ENCODE measurements around the gene ZNF407.

The ZNF407 gene

GRCh38 chr18:74582642-74583041, 15.0 kb upstream of the ZNF407 start:
- Histone ChIP-seq H3K9ac (no peak overlapping the region), H3K27me3 (ENCODE audit: control insufficient read depth, insufficient read depth, low read length) (no peaks in the 10 kb centered on the region), H3K27ac (no peak overlapping the region), H3K36me3 (ENCODE audit: control insufficient read depth, insufficient read depth, low read length) (no peaks in the 10 kb centered on the region), H3K9me3 (ENCODE audit: control insufficient read depth, low read length) (no peaks in the 10 kb centered on the region), H3K4me2 (ENCODE audit: low read length) (no peak overlapping the region), H3K4me1 (no peaks in the 10 kb centered on the region), H3K79me2 (no peaks in the 10 kb centered on the region), H2AFZ (no peak overlapping the region), H3K4me3 (ENCODE audit: low read depth, low read length) (no peak overlapping the region)
- TF ChIP-seq CTCF (IDR thresholded peaks at IDR 0.05), result no peak

GRCh38 chr18:74587441-74587840, 10.2 kb upstream of the ZNF407 start:
- H3K36me3 ChIP-seq (ENCODE audit: control insufficient read depth, insufficient read depth, low read length), result no peaks in the 10 kb centered on the region
- H3K4me2 ChIP-seq (ENCODE audit: low read length), result no peak overlapping the region
- H2AFZ ChIP-seq, result no peak overlapping the region
- H3K9me3 ChIP-seq (ENCODE audit: control insufficient read depth, low read length), result no peaks in the 10 kb centered on the region
- no peak overlapping the region for H3K27ac ChIP-seq
- H3K9ac ChIP-seq, result no peak overlapping the region
- no peak for TF ChIP-seq CTCF (IDR thresholded peaks at IDR 0.05)
- H3K79me2 ChIP-seq, result no peaks in the 10 kb centered on the region
- H3K27me3 ChIP-seq (ENCODE audit: control insufficient read depth, insufficient read depth, low read length), result no peaks in the 10 kb centered on the region
- H3K4me1 ChIP-seq, result peaks cover 2% of the 10 kb centered on the region
- no peak overlapping the region for H3K4me3 ChIP-seq (ENCODE audit: low read depth, low read length)

GRCh38 chr18:74589021-74589420, 8.6 kb upstream of the ZNF407 start:
- TF ChIP-seq CTCF (IDR thresholded peaks at IDR 0.05), result no peak
- no peak overlapping the region for H3K4me3 ChIP-seq (ENCODE audit: low read depth, low read length)
- H3K79me2 ChIP-seq, result no peaks in the 10 kb centered on the region
- H3K27me3 ChIP-seq (ENCODE audit: control insufficient read depth, insufficient read depth, low read length), result no peaks in the 10 kb centered on the region
- H2AFZ ChIP-seq, result no peak overlapping the region
- H3K4me1 ChIP-seq, result peaks cover 2% of the 10 kb centered on the region
- no peak overlapping the region for H3K9ac ChIP-seq
- no peaks in the 10 kb centered on the region for H3K9me3 ChIP-seq (ENCODE audit: control insufficient read depth, low read length)
- H3K4me2 ChIP-seq (ENCODE audit: low read length), result no peak overlapping the region
- no peaks in the 10 kb centered on the region for H3K36me3 ChIP-seq (ENCODE audit: control insufficient read depth, insufficient read depth, low read length)
- H3K27ac ChIP-seq, result no peak overlapping the region

GRCh38 chr18:74589811-74590210, 7.9 kb upstream of the ZNF407 start:
- H3K4me3 ChIP-seq (ENCODE audit: low read depth, low read length), result no peak overlapping the region
- TF ChIP-seq CTCF (IDR thresholded peaks at IDR 0.05), result no peak
- H2AFZ ChIP-seq, result no peak overlapping the region
- no peaks in the 10 kb centered on the region for H3K27me3 ChIP-seq (ENCODE audit: control insufficient read depth, insufficient read depth, low read length)
- no peaks in the 10 kb centered on the region for H3K79me2 ChIP-seq
- H3K27ac ChIP-seq, result no peak overlapping the region
- no peak overlapping the region for H3K9ac ChIP-seq
- no peaks in the 10 kb centered on the region for H3K36me3 ChIP-seq (ENCODE audit: control insufficient read depth, insufficient read depth, low read length)
- no peak overlapping the region for H3K4me2 ChIP-seq (ENCODE audit: low read length)
- peaks cover 2% of the 10 kb centered on the region for H3K4me1 ChIP-seq
- no peaks in the 10 kb centered on the region for H3K9me3 ChIP-seq (ENCODE audit: control insufficient read depth, low read length)

GRCh38 chr18:74590671-74591070, 7.0 kb upstream of the ZNF407 start:
- H3K4me2 ChIP-seq (ENCODE audit: low read length), result no peak overlapping the region
- H3K9me3 ChIP-seq (ENCODE audit: control insufficient read depth, low read length), result no peaks in the 10 kb centered on the region
- no peak overlapping the region for H3K9ac ChIP-seq
- no peaks in the 10 kb centered on the region for H3K36me3 ChIP-seq (ENCODE audit: control insufficient read depth, insufficient read depth, low read length)
- no peak for TF ChIP-seq CTCF (IDR thresholded peaks at IDR 0.05)
- no peak overlapping the region for H2AFZ ChIP-seq
- peaks cover 2% of the 10 kb centered on the region for H3K4me1 ChIP-seq
- no peak overlapping the region for H3K27ac ChIP-seq
- no peaks in the 10 kb centered on the region for H3K27me3 ChIP-seq (ENCODE audit: control insufficient read depth, insufficient read depth, low read length)
- H3K79me2 ChIP-seq, result no peaks in the 10 kb centered on the region
- no peak overlapping the region for H3K4me3 ChIP-seq (ENCODE audit: low read depth, low read length)

Data from parathyroid adenoma (tissue), 2 donors.